Measurements from ENCODE around the gene STXBP4.

The STXBP4 gene

GRCh38 chr17:55133583-55133982, 165.0 kb downstream of the STXBP4 start:
- no peak for DNase-seq

DNA sequence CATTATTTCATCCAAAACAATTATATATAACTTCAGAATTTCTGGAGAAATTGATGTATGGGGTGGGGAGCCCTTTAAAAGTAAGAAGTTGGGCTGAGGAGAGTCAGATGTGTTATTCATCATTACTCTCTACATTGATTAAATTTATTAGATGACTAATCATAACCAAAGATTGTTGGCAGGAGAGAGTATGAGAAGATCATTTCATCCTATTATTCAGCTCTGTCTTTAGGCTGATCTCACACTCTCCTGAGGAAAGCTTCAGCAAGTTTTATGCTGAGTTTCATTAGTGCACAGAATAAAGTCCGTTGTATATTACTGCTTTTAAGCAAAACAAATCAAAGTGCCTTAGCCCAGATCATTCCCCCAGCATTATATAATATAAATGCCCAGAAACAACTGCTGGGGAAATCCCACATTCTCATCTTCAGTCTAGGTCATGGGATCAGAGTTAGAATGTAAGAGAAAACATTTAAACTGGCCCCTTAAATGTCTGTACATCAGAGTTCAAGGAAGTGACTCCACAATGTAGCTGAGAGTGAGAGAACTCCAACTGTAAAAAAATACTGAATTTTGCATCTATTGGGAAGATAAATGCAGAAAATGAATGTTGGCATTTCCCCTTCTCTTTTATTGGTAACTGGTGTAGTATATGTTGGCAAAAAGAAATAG, 166.1 kb downstream of the STXBP4 start:
- DNase-seq: no peak

DNA sequence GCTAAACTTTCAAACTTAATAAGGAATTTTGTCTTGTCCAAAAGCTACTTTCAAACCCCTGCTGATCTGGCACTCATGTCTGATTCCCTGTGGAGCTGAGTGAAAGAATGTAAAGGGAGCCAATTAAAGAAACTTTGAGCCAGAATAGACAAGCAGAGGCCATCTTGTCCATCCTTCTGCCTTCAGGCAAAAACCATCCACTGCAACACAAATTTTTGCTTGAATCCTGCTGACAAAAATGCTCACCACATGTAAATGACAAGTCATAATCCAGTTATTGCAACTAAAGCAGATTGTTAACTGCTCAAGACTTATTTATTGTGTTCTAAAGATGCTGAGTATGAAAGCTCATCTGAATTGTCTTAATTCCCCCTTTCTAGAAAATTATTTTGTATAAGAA, 172.2 kb downstream of the STXBP4 start:
- DNase-seq: no peak

DNA sequence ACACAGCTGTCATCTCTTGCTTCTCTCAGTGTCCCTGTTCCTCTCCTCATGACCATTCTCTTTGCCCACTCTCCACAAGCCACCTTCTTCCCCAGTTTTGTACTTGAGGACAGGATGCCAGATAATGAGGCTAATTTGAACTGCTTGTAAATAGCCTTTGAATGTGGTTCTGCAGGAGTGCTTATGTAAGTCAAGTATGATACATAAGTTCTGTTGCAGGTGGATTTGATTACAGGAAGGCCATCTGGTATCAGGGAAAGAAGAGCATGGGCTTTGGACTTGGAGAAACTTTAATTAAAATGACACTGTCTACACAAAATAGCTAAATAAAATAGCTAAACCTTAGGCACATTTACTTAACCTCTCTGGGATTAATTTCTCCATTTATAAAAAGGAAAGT, 176.0 kb downstream of the STXBP4 start:
- DNase-seq: no peak

DNA sequence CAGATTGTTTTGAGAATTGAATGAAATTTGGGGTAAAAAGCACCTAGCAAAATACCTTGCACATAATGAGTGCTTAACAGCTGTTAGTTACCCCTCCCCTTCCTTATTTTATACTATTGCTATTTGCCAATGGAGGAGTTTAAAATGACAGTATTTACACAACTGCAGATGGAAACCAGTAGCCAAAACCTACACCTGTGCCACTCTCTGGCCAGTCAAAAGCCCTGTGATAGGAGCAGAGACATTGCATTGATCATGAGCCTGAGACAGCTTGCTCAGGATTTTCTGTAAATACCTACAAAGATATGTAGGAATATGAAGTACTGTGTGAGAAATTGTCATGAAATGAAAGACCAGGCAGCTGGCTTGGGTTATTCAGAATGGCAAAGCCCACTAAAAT, 180.9 kb downstream of the STXBP4 start:
- no peak for DNase-seq

- DNase-seq: no peak
Observed at GRCh38 chr17:55152236-55152635, 183.7 kb downstream of the STXBP4 start.

GRCh38 chr17:55154101-55154500, 185.5 kb downstream of the STXBP4 start:
- DNase-seq: no peak

DNA sequence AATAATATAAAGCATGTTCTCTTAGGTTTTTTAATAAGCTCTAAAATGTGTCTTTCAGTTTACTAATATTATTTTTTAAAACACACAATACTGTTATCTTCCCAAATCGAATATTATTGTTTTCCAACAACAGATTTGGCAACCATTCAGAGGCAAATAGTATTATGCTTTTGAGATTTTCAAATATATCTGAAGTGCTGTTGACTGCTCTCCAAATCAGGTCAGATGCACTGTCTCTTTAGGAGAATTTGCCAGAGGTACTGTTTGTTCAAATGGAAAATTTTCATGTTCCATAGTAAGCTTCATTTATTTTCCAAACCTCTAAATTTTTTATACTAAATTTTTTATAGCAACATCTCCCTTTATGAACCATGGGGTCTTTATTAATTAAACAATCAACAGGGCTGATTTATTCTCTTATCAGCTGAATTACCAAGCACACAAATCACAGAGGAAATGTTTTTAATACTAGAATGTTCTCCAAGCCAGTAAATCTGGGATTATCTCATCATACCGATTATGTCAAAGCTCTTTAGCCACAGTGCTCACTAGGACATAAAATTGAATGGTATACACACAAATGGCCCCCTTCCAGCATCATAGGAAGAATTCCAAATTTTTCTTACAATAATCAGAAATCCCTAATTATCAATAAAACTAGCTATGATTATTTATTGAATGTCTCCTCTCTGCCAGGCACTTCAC, 187.4 kb downstream of the STXBP4 start:
- DNase-seq: no peak

DNA sequence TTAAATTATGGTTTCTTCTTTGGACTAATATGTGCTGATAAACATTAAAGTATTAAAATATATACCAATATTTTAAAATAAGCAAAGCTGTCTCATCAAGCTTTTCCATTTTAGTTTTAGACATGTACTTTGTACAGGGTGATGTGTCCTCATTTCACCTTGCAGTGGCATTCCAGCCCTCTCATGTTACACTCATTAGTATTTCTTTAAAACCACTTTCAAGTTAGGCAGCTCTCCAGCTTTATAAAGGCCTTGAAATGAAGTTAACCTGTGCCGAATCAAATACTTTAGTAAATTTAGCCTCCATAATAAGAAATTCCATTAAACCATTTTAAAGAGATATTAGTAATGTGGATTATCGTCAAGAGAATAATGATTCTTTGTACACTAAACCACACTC, 188.6 kb downstream of the STXBP4 start:
- no peak for DNase-seq

DNA sequence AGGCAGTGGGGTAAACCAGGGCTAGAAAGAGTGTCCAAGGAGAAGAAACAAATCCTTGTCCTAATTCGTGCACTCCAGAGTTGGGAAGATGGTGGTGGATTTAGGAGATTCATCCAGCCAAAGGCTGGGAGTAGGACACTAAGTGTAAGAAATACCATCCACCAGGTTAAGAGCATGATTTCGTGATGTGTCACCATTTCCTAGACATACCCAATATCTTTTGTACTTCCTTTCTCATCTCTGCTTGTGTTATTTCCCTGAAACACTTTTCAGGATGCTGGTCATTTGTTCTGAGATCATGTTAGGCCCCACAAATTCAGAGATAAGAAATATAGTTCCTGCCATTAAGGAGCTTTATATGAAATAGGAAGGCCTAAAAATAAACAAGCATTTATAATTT, 189.9 kb downstream of the STXBP4 start:
- no peak for DNase-seq

DNA sequence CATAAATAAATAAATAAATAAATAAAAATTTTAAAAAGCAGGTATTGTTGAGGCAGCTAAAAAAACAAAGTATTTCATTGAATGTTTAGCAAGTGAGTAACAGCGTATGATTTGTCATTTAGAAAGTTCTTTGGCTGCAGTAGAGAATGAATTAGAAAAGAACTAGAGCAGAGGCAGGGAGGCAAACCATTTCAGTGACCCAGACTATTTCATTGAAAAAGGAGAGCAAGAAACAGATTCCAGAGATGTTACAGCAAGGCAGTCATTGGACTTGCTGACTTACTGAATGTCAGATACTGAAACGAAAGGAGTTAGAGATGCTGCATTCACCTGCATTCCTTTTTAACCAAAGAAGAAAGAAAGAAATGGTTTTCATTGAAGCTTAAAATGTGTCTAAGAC, 190.7 kb downstream of the STXBP4 start:
- no peak for DNase-seq

DNA sequence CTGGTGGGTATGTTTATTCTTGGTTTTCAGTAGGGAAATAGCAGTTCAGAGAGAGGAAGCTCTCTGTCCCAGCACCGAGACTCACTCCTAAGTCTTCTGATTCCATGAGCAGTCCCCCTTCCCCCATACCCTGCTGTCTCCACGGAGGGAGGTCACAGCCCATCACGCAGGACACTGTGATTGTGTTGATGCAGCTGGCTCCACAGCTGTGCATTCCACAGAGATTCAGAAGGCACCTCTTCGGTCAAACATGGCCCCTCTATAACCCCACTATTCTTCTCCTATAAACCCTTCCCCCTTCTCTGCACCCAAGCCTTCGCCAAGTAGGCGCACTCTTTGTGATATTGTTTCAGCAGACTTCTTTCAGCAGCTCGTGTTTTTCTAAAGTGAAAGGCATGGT, 191.9 kb downstream of the STXBP4 start:
- no peak for DNase-seq

- no peak for DNase-seq
Observed at GRCh38 chr17:55161935-55162555, 193.5 kb downstream of the STXBP4 start.

GRCh38 chr17:55162556-55162946, 194.0 kb downstream of the STXBP4 start:
- no peak for DNase-seq

DNA sequence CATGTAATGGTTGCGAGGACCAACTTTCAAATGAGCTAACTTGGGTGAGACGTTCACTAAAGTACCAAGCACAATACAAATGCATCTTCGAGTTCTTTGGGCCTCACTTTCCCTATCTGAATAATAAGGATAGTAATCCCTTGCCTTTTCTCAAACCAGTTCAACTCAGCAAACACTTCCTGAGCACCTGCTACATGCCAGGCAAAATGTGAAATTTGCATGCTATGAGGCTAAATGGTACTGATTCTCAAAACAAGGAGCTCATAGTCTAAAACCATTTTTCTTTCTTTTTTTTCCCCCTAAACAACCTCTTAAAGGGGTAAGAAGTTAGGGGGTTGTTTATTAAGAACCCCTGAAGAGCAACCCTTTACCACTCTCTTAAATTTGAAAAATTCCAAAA, 194.8 kb downstream of the STXBP4 start:
- no peak for DNase-seq

DNA sequence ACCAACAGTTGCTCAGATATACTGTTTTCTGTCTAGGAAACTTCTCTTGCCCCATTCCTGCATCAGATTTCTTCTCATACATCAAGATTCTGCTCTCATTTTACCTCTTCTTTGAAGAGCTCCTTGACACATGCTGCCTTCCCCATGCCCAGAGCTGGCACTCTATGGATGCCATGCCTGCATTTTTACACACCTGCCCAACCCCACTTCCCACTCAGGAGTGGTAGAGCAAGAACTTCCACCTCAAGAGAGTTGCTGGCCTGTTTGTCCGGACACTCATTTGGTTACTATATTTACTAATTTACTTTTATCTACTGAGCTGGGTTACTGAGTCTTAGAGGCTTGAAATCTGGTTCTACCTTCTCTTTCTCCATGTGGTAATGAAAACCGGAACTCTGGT, 197.9 kb downstream of the STXBP4 start:
- DNase-seq: no peak

DNA sequence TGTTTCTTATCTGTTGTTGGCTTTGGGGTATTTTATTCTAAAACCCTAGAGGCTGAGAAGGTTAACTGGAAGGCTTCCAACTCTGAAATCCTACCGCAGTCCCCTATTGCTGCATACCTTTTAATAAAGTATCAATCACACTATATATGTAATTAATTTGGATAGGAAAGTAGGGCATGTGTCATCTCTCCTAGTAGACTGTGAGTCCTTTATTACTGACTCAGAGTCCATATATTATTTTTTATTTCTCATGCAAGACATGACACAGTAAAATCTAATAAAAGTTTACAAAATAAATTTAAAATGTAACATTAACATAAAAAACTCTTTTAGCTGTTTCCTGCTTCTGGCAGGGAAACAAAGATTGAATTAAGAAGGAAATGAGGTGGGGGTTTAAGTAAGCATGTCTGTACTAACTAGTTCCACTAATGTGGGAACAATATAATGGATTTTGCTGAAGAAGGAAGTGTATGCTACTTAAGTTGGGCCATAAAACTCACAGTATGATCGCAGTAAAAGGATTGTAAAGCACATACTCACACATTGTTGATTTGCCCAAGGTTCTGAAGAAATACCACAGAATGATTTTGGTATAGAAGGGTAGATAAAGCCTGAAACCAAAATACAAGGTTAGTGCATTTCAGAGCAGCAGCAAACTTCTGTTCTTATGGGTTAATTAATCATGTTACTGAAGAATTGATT, 198.6 kb downstream of the STXBP4 start:
- no peak for DNase-seq

DNA sequence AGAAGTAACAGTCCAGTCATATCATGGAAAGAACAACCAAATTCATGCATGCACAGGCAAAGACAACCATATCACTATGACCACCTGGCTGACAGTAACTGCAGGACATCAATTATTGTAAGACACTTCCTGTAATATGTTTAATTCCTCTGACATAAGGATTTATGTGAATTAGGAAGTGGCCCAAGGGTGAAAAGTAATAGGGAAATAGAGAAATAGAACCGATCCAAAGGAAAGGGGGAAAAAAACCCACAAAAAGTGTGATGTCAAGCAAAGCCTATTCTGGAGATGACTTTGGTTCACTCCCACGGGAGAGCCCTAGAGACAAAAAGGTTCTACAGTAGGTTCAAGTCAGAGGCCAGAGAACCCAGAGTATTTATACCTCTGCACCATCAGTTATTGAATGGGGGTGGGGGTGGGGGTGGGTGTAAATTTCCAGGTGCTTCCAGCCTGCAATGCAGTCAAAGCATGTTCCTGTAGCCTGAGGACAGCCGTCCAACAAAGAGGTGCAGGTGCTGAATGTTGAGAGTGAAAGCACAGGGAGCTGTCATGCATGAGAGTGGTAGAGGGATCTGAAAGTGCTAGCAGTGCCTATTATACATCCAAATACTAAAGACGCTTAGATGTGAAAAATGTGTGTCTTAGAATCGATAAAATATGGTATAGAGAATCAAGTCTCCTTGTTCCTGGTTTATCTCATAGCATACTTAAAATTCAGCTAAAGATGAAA, 200.6 kb downstream of the STXBP4 start:
- no peak for DNase-seq

GRCh38 chr17:55171634-55172328, 203.2 kb downstream of the STXBP4 start:
- DNase-seq: no peak

GRCh38 chr17:55172612-55173011, 204.0 kb downstream of the STXBP4 start:
- DNase-seq: no peak

GRCh38 chr17:55174133-55174532, 205.6 kb downstream of the STXBP4 start:
- no peak for DNase-seq

- no peak for DNase-seq
Observed at GRCh38 chr17:55175788-55176427, 207.3 kb downstream of the STXBP4 start.

Data from CD4-positive, alpha-beta T cell treated with Interleukin-17A for 1 hour (primary cell).